Central memory CD8-positive, alpha-beta T cell (primary cell): Measurements from ENCODE around the gene ELK1.

Experiments used
- ATAC-seq: fragments of 150-1000 bp; cut with Tn5 transposase; replicated peaks from 2 replicates; pipeline ENCODE4 v1.10.0; 2022; ENCODE audit warnings: mild to moderate bottlenecking, moderate FRiP score, moderate number of reproducible peaks; ENCODE audit not compliant: poor library complexity, severe bottlenecking; ENCODE audit errors: extremely low read depth
- DNase-seq, 2 donors: peaks; one replicate each; pipeline ENCODE4 v3.0.0; 2021; ENCODE audit warnings: low spot score in 2 of 2
- H3K27ac Mint-ChIP-seq: one replicate; pipeline ENCODE4 v1.8.0; 2022; ENCODE audit warnings: low read depth, mild to moderate bottlenecking, moderate library complexity, mixed read lengths
- H3K27me3 Mint-ChIP-seq: one replicate; pipeline ENCODE4 v1.8.0; 2022; ENCODE audit warnings: mixed read lengths
- H3K36me3 Mint-ChIP-seq: one replicate; pipeline ENCODE4 v1.8.0; 2022; ENCODE audit warnings: mild to moderate bottlenecking, moderate library complexity, mixed read lengths; ENCODE audit not compliant: insufficient read depth
- H3K4me1 Mint-ChIP-seq: one replicate; pipeline ENCODE4 v1.8.0; 2022; ENCODE audit warnings: mixed read lengths
- H3K4me3 Mint-ChIP-seq: one replicate; pipeline ENCODE4 v1.8.0; 2022; ENCODE audit warnings: mild to moderate bottlenecking, moderate library complexity, mixed read lengths
- H3K9me3 Mint-ChIP-seq: one replicate; pipeline ENCODE4 v1.8.0; 2022; ENCODE audit warnings: mixed read lengths

ELK1 gene

GRCh38 chrX:47596256-47596655 is 54.1 kb downstream of the ELK1 start:
- H3K27ac Mint-ChIP-seq, result no peak overlapping the region
- no peak for DNase-seq

GRCh38 chrX:47595716-47596251 is 54.6 kb downstream of the ELK1 start:
- DNase-seq (no peak), ATAC-seq (no peak)
- Mint-ChIP-seq H3K9me3 (peaks cover 6% of the 10 kb centered on the region), H3K27me3 (no peaks in the 10 kb centered on the region), H3K4me3 (no peak overlapping the region), H3K4me1 (no peaks in the 10 kb centered on the region), H3K36me3 (no peaks in the 10 kb centered on the region), H3K27ac (no peak overlapping the region)

More at GRCh38 chrX:47596256-47596655, 54.1 kb downstream of the ELK1 start:
- no peak for ATAC-seq
- Mint-ChIP-seq H3K27me3 (no peaks in the 10 kb centered on the region), H3K4me1 (no peaks in the 10 kb centered on the region), H3K36me3 (no peaks in the 10 kb centered on the region), H3K9me3 (peaks cover 6% of the 10 kb centered on the region), H3K4me3 (no peak overlapping the region)

- H3K27me3 Mint-ChIP-seq, result no peaks in the 10 kb centered on the region
- DNase-seq (no peak), ATAC-seq (no peak)
- H3K4me1 Mint-ChIP-seq, result no peaks in the 10 kb centered on the region
- no peaks in the 10 kb centered on the region for H3K36me3 Mint-ChIP-seq
- no peak overlapping the region for H3K4me3 Mint-ChIP-seq
- peaks cover 6% of the 10 kb centered on the region for H3K9me3 Mint-ChIP-seq
- no peak overlapping the region for H3K27ac Mint-ChIP-seq
Measured at GRCh38 chrX:47593522-47593921, 56.8 kb downstream of the ELK1 start.

GRCh38 chrX:47590984-47591383 is 59.4 kb downstream of the ELK1 start:
- no peak for ATAC-seq
- no peak for DNase-seq
- H3K4me3 Mint-ChIP-seq, result no peak overlapping the region
- H3K27me3 Mint-ChIP-seq, result no peaks in the 10 kb centered on the region
- H3K9me3 Mint-ChIP-seq, result no peaks in the 10 kb centered on the region
- H3K36me3 Mint-ChIP-seq, result no peaks in the 10 kb centered on the region
- H3K4me1 Mint-ChIP-seq, result no peaks in the 10 kb centered on the region
- no peak overlapping the region for H3K27ac Mint-ChIP-seq

GRCh38 chrX:47587906-47588735 is 62.2 kb downstream of the ELK1 start:
- Mint-ChIP-seq H3K4me3 (no peak overlapping the region), H3K9me3 (no peaks in the 10 kb centered on the region), H3K4me1 (peaks cover 10% of the 10 kb centered on the region), H3K27me3 (no peaks in the 10 kb centered on the region), H3K36me3 (no peaks in the 10 kb centered on the region), H3K27ac (no peak overlapping the region)
- DNase-seq, result no peak
- no peak for ATAC-seq

- Mint-ChIP-seq H3K4me1 (peaks cover 18% of the 10 kb centered on the region), H3K9me3 (no peaks in the 10 kb centered on the region), H3K4me3 (no peak overlapping the region), H3K36me3 (no peaks in the 10 kb centered on the region), H3K27me3 (no peaks in the 10 kb centered on the region), H3K27ac (no peak overlapping the region)
- DNase-seq, result no peak
- ATAC-seq, result no peak
Measured at GRCh38 chrX:47587091-47587891, 63.1 kb downstream of the ELK1 start.

GRCh38 chrX:47586043-47586787 is 64.1 kb downstream of the ELK1 start:
- H3K4me1 Mint-ChIP-seq, result peaks cover 27% of the 10 kb centered on the region
- H3K27me3 Mint-ChIP-seq, result no peaks in the 10 kb centered on the region
- peak overlapping the region; percentile 29 for H3K27ac Mint-ChIP-seq
- no peak overlapping the region for H3K4me3 Mint-ChIP-seq
- no peaks in the 10 kb centered on the region for H3K36me3 Mint-ChIP-seq
- DNase-seq (no peak), ATAC-seq (no peak)
- H3K9me3 Mint-ChIP-seq, result no peaks in the 10 kb centered on the region
